HG03196 (cell line): ENCODE results near the gene NOS1AP.

ENCODE experiments used
- ATAC-seq: cut with Tn5 transposase; IDR thresholded peaks from one replicate; pipeline ENCODE4 v1.9.1; 2021; ENCODE audit not compliant: unreplicated experiment

The NOS1AP gene

GRCh38 chr1:162136760-162137159 lies 67.3 kb downstream of the NOS1AP start:
- no peak for ATAC-seq

- no peak for ATAC-seq
Measured at GRCh38 chr1:162137179-162137960, 67.9 kb downstream of the NOS1AP start.

GRCh38 chr1:162138112-162138511 lies 68.6 kb downstream of the NOS1AP start:
- no peak for ATAC-seq

GRCh38 chr1:162138599-162139181 lies 69.2 kb downstream of the NOS1AP start:
- no peak for ATAC-seq

GRCh38 chr1:162139211-162139610 lies 69.7 kb downstream of the NOS1AP start:
- ATAC-seq = no peak

GRCh38 chr1:162141281-162142054 lies 72.0 kb downstream of the NOS1AP start:
- no peak for ATAC-seq

- ATAC-seq = no peak
Measured at GRCh38 chr1:162142968-162143367, 73.5 kb downstream of the NOS1AP start.

GRCh38 chr1:162144268-162144667 lies 74.8 kb downstream of the NOS1AP start:
- no peak for ATAC-seq

- no peak for ATAC-seq
Measured at GRCh38 chr1:162144853-162145252, 75.4 kb downstream of the NOS1AP start.

GRCh38 chr1:162145280-162145965 lies 75.9 kb downstream of the NOS1AP start:
- ATAC-seq = no peak

- ATAC-seq = no peak
Measured at GRCh38 chr1:162145966-162146696, 76.6 kb downstream of the NOS1AP start.

GRCh38 chr1:162147760-162148159 lies 78.3 kb downstream of the NOS1AP start:
- ATAC-seq = no peak

- no peak for ATAC-seq
Measured at GRCh38 chr1:162150112-162150511, 80.6 kb downstream of the NOS1AP start.

- no peak for ATAC-seq
Measured at GRCh38 chr1:162151900-162152829, 82.7 kb downstream of the NOS1AP start.

- ATAC-seq = no peak
Measured at GRCh38 chr1:162153374-162153773, 83.9 kb downstream of the NOS1AP start.

- ATAC-seq = no peak
Measured at GRCh38 chr1:162157469-162157868, 88.0 kb downstream of the NOS1AP start.

- ATAC-seq = no peak
Measured at GRCh38 chr1:162158624-162159271, 89.3 kb downstream of the NOS1AP start.

- no peak for ATAC-seq
Measured at GRCh38 chr1:162159515-162159914, 90.0 kb downstream of the NOS1AP start.

- no peak for ATAC-seq
Measured at GRCh38 chr1:162161916-162162550, 92.5 kb downstream of the NOS1AP start.
